KMS-11 (cell line): Measurements from ENCODE around the gene ZSCAN26.
A peak's percentile ranks its signal among the peaks of the same experiment; 100 is the strongest.

ENCODE experiments used
- H2AFZ ChIP-seq: fragments of 200-600 bp; sonication (generic); 2 replicates; pipeline ENCODE4 v1.6.1; 2016; ENCODE audit warnings: antibody characterized with exemption, mixed run types, low read depth
- H3K27ac ChIP-seq: fragments of 200-600 bp; sonication (generic); 2 replicates; pipeline ENCODE4 v1.6.1; 2016; ENCODE audit warnings: mild to moderate bottlenecking, mixed run types
- H3K27me3 ChIP-seq: fragments of 200-600 bp; sonication (generic); 2 replicates; pipeline ENCODE4 v1.6.1; 2017; ENCODE audit warnings: mild to moderate bottlenecking, low read depth, mixed run types, moderate library complexity; ENCODE audit not compliant: insufficient read depth
- H3K36me3 ChIP-seq: fragments of 200-600 bp; sonication (generic); 2 replicates; pipeline ENCODE4 v1.6.1; 2017; ENCODE audit warnings: mild to moderate bottlenecking, mixed run types; ENCODE audit not compliant: insufficient read depth
- H3K4me1 ChIP-seq: fragments of 200-600 bp; sonication (generic); 2 replicates; pipeline ENCODE4 v1.6.1; 2016; ENCODE audit warnings: mild to moderate bottlenecking, low read depth, mixed run types; ENCODE audit not compliant: poor library complexity, severe bottlenecking
- H3K4me2 ChIP-seq: fragments of 200-600 bp; sonication (generic); 2 replicates; pipeline ENCODE4 v1.7.0; 2016; ENCODE audit warnings: mild to moderate bottlenecking, mixed run types
- H3K4me3 ChIP-seq: fragments of 200-600 bp; sonication (generic); IDR thresholded peaks from 2 replicates; pipeline ENCODE4 v1.6.1; 2017; ENCODE audit warnings: low read depth, low read length, mixed read lengths; ENCODE audit not compliant: insufficient read depth
- H3K79me2 ChIP-seq: fragments of 200-600 bp; sonication (generic); 2 replicates; pipeline ENCODE4 v1.6.1; 2016; ENCODE audit warnings: low read depth, mixed run types; ENCODE audit not compliant: insufficient read depth
- H3K9ac ChIP-seq: fragments of 200-600 bp; sonication (generic); 2 replicates; pipeline ENCODE4 v1.6.1; 2016; ENCODE audit warnings: mild to moderate bottlenecking, mixed run types
- H4K20me1 ChIP-seq: fragments of 200-600 bp; sonication (generic); 2 replicates; pipeline ENCODE4 v1.6.1; 2016; ENCODE audit warnings: mild to moderate bottlenecking, mixed run types; ENCODE audit not compliant: insufficient read depth
- TF ChIP-seq, protein P1 (sequence below): fragments of 200-600 bp; sonication (generic); conservative IDR thresholded peaks from 2 replicates; pipeline ENCODE4 v1.6.1; 2017; ENCODE audit warnings: low read depth, mild to moderate bottlenecking, antibody characterized with exemption, low read length, moderate library complexity, mixed read lengths

Gene ZSCAN26

DNA sequence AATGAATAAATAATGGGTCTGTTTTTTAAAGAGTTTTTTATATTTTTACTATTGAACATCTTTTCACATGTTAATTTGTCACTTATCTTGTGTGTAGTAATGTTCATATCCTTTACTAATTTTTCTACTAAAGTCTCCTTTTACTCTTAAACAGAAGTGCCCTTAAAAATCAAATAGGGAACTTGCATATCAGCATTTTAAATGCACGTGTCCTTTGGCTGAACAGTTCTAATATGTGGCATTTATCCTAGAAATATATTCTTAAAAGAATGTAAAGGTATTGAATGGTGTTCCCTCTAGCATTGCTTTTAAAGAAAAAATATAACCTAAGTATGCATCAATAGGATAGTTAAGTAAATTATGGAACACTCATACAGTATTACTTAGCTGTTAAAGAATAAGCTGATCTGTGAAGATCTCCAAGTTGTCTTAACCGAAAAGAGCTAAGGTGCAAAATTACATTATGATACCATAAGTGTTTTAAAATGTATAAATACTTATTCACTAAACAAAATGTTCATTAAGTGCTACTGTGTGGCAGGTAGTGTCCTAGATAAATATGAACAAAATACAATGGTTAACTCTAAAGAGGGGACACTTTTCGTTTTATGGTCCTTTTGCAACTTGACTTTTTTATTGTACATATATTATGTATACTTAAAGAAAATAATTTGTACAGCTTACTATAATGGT, 13.8 kb downstream of the ZSCAN26 start:
- H4K20me1 ChIP-seq = no peaks in the 10 kb centered on the region
- no peak overlapping the region for H3K9ac ChIP-seq
- TF ChIP-seq, protein P1, sequence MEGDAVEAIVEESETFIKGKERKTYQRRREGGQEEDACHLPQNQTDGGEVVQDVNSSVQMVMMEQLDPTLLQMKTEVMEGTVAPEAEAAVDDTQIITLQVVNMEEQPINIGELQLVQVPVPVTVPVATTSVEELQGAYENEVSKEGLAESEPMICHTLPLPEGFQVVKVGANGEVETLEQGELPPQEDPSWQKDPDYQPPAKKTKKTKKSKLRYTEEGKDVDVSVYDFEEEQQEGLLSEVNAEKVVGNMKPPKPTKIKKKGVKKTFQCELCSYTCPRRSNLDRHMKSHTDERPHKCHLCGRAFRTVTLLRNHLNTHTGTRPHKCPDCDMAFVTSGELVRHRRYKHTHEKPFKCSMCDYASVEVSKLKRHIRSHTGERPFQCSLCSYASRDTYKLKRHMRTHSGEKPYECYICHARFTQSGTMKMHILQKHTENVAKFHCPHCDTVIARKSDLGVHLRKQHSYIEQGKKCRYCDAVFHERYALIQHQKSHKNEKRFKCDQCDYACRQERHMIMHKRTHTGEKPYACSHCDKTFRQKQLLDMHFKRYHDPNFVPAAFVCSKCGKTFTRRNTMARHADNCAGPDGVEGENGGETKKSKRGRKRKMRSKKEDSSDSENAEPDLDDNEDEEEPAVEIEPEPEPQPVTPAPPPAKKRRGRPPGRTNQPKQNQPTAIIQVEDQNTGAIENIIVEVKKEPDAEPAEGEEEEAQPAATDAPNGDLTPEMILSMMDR = no peak
- no peak overlapping the region for H3K4me2 ChIP-seq
- H3K27ac ChIP-seq = no peak overlapping the region
- H3K4me3 ChIP-seq = no peak overlapping the region
- peak overlapping the region; percentile 50; the same call in 1 of the 2 replicates for H2AFZ ChIP-seq
- no peaks in the 10 kb centered on the region for H3K4me1 ChIP-seq
- no peaks in the 10 kb centered on the region for H3K27me3 ChIP-seq
- no peaks in the 10 kb centered on the region for H3K79me2 ChIP-seq
- no peaks in the 10 kb centered on the region for H3K36me3 ChIP-seq

DNA sequence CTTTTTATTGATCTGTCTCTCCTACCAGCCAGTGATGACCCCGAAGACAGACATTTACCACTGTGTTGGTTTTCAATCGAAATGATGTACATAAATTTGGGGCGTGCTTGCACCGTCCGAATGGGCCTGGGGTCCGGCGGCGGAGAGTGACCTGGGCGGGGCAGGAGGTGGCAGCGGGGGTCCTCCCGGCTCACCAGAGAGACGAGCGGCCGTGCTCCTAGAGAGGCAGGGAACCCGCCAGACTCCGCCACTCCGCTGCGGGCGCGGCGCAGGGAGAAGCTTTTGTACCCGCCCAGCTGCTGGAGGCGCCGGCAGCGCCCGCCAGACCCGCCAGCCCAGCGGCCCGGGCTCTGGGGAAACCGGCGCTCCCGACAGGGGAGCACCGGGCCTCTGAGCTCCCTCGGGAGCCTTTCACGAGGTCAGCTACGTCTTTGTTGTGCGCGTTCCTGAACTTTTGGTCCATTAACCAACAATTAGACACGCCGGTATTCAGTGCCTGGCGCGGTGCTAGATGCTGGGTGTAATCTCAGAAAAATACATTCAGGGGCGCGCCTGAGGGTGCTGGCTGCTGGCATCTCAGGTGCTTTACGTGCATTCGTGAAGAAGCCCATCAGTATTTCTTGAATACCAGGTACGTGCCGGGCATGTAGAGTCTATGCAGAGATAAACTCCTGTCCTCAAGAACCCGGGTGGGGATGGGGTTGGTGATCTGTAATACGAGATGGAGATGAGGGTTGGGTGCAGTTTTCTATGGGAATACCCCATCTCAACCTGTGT, 14.5 kb downstream of the ZSCAN26 start, which contains the start of gene PGBD1:
Gene PGBD1 (plus strand): TSS at position 285 of the 777 bp plus-strand sequence. CDS start 2,242 bp downstream, outside the sequence.
- Histone ChIP-seq H3K27ac (no peak within 1 kb of the TSS), H3K4me2 (peak within 1 kb of the TSS; percentile 10; the same call in 1 of the 2 replicates), H3K4me1 (no peaks in the 10 kb centered on the region), H3K4me3 (no peak within 1 kb of the TSS), H2AFZ (peak within 1 kb of the TSS; percentile 50; the same call in 1 of the 2 replicates), H3K27me3 (no peaks in the 10 kb centered on the region), H3K9ac (no peak within 1 kb of the TSS; the same call in 1 of the 2 replicates), H4K20me1 (no peaks in the 10 kb centered on the region), H3K79me2 (no peaks in the 10 kb centered on the region), H3K36me3 (no peaks in the 10 kb centered on the region)
- TF ChIP-seq, protein P1 = no peak

DNA sequence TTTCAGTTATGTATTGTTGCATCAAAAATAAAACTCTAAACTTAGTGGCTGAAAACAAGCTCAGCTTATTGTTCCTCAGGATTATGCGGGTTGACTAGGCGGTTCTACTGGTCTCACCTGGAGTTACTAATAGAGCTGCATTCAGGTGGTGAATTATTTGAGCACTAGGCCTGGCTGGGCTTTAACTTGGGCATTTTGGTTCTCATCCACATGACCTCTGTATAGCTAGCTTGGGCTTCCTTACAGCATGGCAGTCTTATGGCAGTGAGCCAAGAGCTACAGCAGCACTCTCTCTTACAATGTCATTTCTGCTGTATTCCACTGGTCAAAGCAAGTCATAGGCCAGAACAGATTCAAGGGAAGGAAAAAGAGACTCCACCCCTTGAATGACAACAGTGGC, 16.0 kb downstream of the ZSCAN26 start:
- Histone ChIP-seq H3K4me1 (no peaks in the 10 kb centered on the region), H3K27me3 (no peaks in the 10 kb centered on the region), H2AFZ (no peak overlapping the region), H3K79me2 (no peaks in the 10 kb centered on the region), H3K36me3 (no peaks in the 10 kb centered on the region), H3K9ac (no peak overlapping the region), H3K27ac (no peak overlapping the region), H4K20me1 (no peaks in the 10 kb centered on the region), H3K4me3 (no peak overlapping the region), H3K4me2 (no peak overlapping the region)
- TF ChIP-seq, protein P1 = no peak

DNA sequence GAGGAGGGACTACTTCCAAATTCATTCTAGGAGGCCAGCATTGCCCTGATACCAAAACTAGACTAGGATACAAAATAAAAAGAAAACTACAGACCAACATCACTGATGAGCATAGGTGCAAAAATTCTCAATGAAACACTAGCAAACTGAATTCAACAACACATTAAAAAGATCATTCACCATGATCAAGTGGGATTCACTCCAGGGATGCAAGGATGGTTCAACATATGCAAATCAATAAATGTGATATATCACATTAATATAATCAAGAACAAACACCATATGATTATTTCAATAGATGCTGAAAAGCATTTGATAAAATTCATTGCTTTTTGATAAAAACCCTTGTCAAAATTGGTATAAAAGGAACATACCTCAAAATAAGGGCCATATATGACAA, 24.6 kb downstream of the ZSCAN26 start:
- Histone ChIP-seq H3K27ac (no peak overlapping the region), H2AFZ (no peak overlapping the region), H3K27me3 (no peaks in the 10 kb centered on the region; the same call in 1 of the 2 replicates), H3K79me2 (no peaks in the 10 kb centered on the region), H3K36me3 (no peaks in the 10 kb centered on the region), H3K4me1 (peaks cover 33% of the 10 kb centered on the region), H3K9ac (no peak overlapping the region), H3K4me3 (no peak overlapping the region), H4K20me1 (no peaks in the 10 kb centered on the region), H3K4me2 (no peak overlapping the region)
- TF ChIP-seq, protein P1 = no peak
